NOMO-1 (cell line): ENCODE results near the gene DNMBP.
"Not testable (repeated sequence)": the region's sequence is repeated elsewhere in the genome, so short reads cannot be mapped to it uniquely, and the experiment has no call there.

ENCODE experiments used
- DNase-seq, 2 experiments: peaks; one replicate each; lab custom pipeline; 2025; ENCODE audit not compliant: unreplicated experiment in 2 of 2; lab: John Stamatoyannopoulos, UW

DNMBP gene

GRCh38 chr10:99993701-99994689, 15.8 kb downstream of the DNMBP start:
- peak; percentile 82 to 96 for DNase-seq

- not testable (repeated sequence) for DNase-seq
These were observed 24.1 kb downstream of the DNMBP start for GRCh38 chr10:99985637-99986036.

DNA sequence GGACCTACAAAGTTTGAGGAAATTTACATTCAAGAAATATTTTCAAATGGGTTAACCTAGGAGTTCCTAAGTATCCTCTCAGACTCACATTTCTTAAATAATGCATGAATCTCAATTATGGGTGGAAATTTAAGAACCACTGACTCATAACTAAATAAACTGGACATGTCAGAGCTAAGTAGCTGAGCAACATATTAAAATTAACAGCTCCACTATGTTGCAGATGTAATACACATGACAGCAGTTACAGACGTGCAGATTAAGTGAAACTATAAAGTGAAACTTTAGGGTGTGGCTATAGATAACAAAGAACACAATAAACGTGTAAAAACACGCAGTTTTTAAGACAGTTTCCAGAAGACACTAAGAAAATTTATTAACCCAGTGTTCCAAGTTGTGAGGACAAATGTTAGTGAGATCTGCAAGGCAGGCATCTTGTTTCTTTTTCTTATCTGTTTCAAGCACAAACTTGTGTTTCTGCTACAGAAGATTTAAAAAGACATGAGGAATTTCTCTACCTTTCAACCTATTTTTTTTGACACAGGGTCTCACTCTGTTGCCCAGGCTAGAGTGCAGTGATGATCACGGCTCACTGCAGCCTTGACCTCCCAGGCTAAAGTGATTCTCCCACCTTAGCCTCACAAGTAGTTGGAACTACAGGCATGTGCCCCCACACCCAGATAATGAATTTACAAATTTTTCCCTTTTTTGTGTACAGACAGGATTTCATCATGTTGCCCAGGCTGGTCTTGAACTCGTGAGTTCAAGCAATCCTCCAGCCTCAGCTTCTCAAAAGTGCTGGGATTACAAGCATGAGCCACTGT, 25.3 kb downstream of the DNMBP start:
- DNase-seq = no peak

GRCh38 chr10:99983280-99983988, 26.3 kb downstream of the DNMBP start:
- DNase-seq = no peak

- no peak for DNase-seq
These were observed 27.0 kb downstream of the DNMBP start for GRCh38 chr10:99982728-99983127.

DNA sequence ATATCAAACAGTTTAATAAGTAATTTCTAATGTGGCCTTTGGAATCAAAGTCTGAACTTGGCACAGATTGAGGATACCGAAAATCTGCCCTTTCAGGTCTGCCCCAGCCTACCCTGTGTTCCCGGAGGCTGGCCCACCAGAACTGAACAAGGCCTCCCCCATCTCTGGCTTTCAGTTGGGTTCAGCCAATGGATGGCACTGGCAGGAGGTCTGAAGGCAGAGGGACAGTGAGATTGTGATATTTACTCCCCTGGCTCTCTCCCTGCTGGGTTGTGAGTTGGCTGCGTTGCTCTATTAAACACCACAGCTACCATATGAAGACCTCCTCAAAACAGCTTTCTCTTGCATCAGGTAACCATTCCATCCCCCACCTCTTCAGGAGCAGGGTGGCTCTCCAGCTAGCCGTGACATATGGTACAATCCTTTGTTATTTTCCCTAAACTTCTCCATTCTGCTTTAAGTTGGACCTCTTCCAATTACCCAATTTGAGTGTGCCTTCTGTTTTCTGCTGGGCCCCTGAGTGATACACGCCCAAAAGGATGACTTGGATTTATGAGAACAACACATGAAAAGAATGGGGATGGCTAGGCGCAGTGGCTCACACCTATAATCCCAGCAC, 28.1 kb downstream of the DNMBP start:
- DNase-seq = no peak

DNA sequence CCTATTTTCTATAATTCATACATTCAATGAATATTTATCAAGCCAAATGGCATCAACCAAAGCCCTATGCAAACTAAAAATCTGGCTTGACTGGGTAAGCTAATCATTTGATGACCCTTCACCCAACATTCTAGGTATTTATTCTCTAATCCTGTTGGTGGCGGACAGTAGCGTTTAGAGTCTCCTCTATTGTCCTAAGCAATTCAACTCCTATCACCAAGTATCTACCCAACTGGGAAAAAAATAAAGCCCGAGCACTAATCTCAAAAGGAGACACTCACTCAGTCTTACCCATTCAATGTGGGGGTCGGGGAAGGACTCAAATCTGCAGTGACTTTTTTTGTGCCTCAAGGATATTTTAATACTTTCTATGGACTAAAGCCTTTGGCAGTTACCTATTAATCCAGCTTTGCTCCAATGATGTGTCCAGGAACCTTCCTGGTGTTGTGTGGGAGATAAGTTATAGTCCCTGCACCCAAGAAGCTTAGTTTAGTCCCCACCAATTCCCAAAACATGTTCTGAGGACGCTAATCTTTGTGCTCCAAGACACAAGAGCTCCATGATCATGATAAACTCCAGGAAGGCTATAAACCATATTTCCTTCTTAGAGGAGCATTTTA, 30.6 kb downstream of the DNMBP start:
- DNase-seq = no peak

- DNase-seq = no peak
These were observed 31.8 kb downstream of the DNMBP start for GRCh38 chr10:99977916-99978315.

DNA sequence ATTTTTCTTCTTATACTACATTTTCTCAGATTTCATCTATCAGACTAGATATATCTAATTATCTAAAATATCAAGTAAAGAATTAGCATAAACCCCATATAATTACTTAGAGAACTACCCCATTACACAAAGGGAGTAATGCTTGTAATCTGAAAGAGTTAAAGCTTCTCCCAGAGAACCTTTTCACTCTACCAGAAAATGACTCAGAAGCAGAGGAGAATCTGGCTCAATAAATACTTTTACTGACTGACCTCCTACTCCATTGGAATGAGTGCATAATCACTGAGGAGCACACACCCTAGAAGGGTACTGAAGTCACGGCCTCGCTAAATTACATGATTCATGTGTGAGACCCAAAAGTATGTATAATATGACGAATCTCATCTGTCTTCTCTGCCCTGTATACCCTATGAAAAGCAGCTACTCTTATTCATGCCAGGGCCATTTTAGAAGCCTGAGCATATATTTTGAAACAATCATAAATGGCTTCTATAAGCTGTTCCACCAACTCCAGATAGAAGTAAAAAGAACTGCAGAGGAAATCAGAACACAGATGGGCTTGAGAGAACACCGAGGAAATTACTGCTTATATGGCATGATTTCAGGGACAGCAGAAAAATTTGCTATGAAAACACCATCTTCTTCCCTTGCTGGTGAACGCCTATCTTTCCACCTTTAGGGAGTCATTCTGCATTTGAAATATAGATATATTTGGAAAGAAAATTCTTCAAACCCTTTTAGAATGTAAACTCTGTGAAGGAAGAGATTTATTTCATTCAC, 32.7 kb downstream of the DNMBP start:
- DNase-seq = no peak

DNA sequence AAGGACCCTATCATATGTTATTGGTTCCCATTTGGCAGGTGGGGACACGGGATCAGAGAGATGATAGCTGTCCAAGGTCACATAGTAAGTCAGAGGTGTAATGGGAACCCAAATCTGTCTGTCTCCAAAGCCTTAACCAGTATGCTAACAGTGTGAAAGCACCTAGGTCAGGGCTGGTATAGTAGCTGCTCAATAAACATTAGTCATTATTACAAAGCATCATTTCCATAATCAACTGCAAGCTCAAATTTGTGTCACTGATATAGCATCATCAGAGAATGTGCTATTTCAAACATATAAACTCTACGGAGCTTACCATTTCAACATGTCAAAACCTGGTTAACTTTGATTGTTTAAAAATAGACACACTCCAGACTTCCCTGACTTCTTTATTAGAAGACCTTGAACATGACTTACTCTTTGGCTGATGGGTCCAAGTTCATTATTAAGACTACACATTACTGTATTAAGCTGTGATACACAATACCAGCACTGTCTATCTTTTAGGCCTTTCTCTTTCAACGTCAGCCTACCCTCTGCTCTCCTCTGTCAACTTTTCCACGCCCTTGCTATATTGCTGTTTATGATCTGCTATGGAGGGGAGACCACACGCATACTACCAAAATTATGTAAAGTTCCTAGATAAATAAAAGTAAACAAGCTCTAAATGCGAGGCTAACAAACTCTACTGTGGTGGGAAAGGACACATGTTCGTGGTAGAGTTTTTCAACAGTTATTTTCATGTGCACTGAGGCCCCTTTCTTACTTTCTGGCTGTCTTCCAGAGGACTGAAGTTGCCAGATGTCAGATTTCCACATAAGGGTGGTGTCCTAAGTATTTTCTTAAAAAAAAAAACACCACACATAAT, 33.6 kb downstream of the DNMBP start:
- peak; percentile 23 to 30 for DNase-seq

DNA sequence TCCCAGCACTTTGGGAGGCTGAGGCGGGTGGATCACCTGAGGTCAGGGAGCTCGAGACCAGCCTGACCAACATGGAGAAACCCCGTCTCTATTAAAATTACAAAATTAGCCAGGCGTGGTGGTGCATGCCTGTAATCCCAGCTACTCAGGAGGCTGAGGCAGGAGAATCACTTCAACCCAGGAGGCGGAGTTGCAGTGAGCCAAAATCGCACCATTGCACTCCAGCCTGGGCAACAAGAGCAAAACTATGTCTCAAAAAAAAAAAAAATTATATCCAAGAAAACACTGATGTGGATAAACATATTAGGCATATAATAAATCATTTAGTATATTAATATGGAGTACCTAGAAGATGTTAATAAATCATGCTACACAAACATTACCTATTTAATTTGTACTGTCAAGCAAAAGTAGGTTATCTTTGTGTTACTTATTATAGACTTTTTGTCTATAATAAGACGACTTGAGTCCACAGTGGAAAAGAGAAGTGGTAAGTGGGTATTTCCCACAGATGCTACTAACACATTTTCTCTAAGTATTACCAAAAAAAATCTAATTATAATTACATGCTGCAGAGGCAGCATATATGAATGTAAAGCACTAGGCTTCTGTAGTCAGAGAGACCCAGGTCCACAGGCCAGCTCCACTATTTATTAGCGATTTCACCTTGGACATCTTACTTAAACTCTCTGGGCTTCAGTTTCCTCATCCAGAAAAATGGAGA, 34.5 kb downstream of the DNMBP start:
- peak; percentile 20 to 66 for DNase-seq

GRCh38 chr10:99973190-99973589, 36.6 kb downstream of the DNMBP start:
- DNase-seq = no peak

DNA sequence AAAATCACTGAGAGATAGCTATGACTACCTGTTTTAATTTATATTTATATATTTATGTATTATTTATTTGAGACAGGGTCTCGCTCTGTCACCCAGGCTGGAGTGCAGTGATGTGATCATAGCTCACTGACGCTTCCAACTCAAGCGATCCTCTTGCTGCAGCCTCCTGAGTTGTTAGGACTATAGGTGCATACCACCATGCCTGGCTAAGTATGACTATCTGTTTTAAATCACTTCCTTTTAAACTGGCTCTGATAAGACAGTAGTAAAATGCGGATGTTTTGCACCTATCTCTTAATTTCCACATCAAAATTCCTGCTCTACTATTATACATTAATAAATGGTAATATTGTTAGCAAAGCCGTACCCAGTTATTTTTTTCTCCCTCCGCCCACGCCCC, 41.8 kb downstream of the DNMBP start:
- DNase-seq = no peak

GRCh38 chr10:99966306-99966705, 43.4 kb downstream of the DNMBP start:
- DNase-seq = no peak

GRCh38 chr10:99965700-99966099, 44.0 kb downstream of the DNMBP start:
- no peak for DNase-seq

- no peak for DNase-seq
These were observed 45.0 kb downstream of the DNMBP start for GRCh38 chr10:99964791-99965190.

DNA sequence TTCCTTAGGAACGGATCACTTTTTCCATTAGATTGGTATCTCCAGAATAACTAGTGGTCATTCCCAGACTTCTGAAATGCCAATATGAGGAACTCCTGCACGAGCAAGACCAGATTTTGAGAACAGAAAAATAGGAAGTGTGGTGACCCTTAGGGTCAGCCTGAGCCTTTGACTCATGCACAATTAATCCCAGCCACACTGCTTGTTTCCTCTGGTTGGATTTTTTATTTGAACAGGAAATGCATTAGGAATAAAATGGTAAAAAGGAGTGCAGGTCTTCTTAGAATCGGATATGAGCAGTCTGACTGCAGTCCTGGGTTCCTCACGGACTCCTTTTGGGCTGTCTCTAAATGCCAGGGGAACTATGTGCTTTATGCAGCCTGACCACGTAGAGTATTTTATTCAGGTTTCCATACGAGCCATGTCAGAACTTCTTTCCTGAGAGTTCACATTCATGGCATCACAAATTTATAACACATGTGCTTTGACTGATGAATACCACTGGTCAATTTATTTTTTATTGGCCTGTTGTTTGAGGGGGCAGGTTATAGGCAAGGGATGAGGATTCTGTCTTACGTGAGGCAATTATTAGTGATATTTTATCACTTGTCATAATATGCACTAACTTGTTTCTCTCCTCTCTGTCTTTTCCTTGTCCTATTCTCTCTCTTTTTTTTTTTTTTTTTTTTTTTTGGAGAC, 46.1 kb downstream of the DNMBP start:
- DNase-seq = not testable (repeated sequence)
